Measurements from ENCODE around the gene NPBWR2.

Gene NPBWR2

GRCh38 chr20:64116541-64117431 lies 9.4 kb upstream of the NPBWR2 start:
- DNase-seq (ENCODE audit: low read depth) = no peak

- DNase-seq (ENCODE audit: low read depth) = no peak
Measured at GRCh38 chr20:64116016-64116415, 8.7 kb upstream of the NPBWR2 start.

- DNase-seq (ENCODE audit: low read depth) = no peak
Measured at GRCh38 chr20:64115171-64115911, 8.0 kb upstream of the NPBWR2 start.

GRCh38 chr20:64114356-64114971 lies 7.1 kb upstream of the NPBWR2 start:
- no peak for DNase-seq (ENCODE audit: low read depth)

GRCh38 chr20:64113796-64114355 lies 6.5 kb upstream of the NPBWR2 start:
- DNase-seq (ENCODE audit: low read depth) = no peak

GRCh38 chr20:64113444-64113775 lies 6.0 kb upstream of the NPBWR2 start:
- DNase-seq (ENCODE audit: low read depth) = no peak

- DNase-seq (ENCODE audit: low read depth) = no peak
Measured at GRCh38 chr20:64112691-64113443, 5.5 kb upstream of the NPBWR2 start.

GRCh38 chr20:64111841-64112641 lies 4.7 kb upstream of the NPBWR2 start:
- no peak for DNase-seq (ENCODE audit: low read depth)

GRCh38 chr20:64110411-64111068 lies 3.2 kb upstream of the NPBWR2 start:
- DNase-seq (ENCODE audit: low read depth) = no peak

- no peak for DNase-seq (ENCODE audit: low read depth)
Measured at GRCh38 chr20:64109831-64110391, 2.5 kb upstream of the NPBWR2 start.

- no peak for DNase-seq (ENCODE audit: low read depth)
Measured at GRCh38 chr20:64108731-64109681, 1.6 kb upstream of the NPBWR2 start.

- no peak for DNase-seq (ENCODE audit: low read depth)
Measured at GRCh38 chr20:64107736-64108457, 532 bp upstream of the NPBWR2 start.

GRCh38 chr20:64106435-64106961 lies 867 bp downstream of the NPBWR2 start:
- no peak for DNase-seq (ENCODE audit: low read depth)

GRCh38 chr20:64105846-64106434 lies 1.4 kb downstream of the NPBWR2 start:
- DNase-seq (ENCODE audit: low read depth) = no peak

GRCh38 chr20:64104667-64105451 lies 2.5 kb downstream of the NPBWR2 start:
- no peak for DNase-seq (ENCODE audit: low read depth)

GRCh38 chr20:64103871-64104666 lies 3.3 kb downstream of the NPBWR2 start:
- DNase-seq (ENCODE audit: low read depth) = no peak
